Effector memory CD8-positive, alpha-beta T cell (primary cell): Measurements from ENCODE around the gene ACSL3.

Experiments
- ATAC-seq: fragments of 150-1000 bp; cut with Tn5 transposase; replicated peaks from 2 replicates; pipeline ENCODE4 v1.10.0; 2021; ENCODE audit warnings: mild to moderate bottlenecking, moderate library complexity
- DNase-seq, 3 experiments: peaks; one replicate each; pipeline ENCODE4 v3.0.0; 2021
- H3K27ac Mint-ChIP-seq, 2 donors: one replicate each; pipeline ENCODE4 v1.8.0; 2022; ENCODE audit warnings: mild to moderate bottlenecking in 2 of 2, mixed read lengths in 2 of 2, moderate library complexity in 2 of 2
- H3K27me3 Mint-ChIP-seq, 2 donors: one replicate each; pipeline ENCODE4 v1.8.0; 2022; ENCODE audit warnings: mixed read lengths in 2 of 2
- H3K36me3 Mint-ChIP-seq: one replicate; pipeline ENCODE4 v1.8.0; 2022; ENCODE audit warnings: mild to moderate bottlenecking, moderate library complexity, mixed read lengths; ENCODE audit not compliant: insufficient read depth
- H3K4me1 Mint-ChIP-seq, 2 donors: one replicate each; pipeline ENCODE4 v1.8.0; 2022; ENCODE audit warnings: low read depth in 2 of 2, mixed read lengths in 2 of 2
- H3K4me3 Mint-ChIP-seq, 2 donors: one replicate each; pipeline ENCODE4 v1.8.0; 2022; ENCODE audit warnings: mild to moderate bottlenecking in 2 of 2, mixed read lengths in 2 of 2, moderate library complexity in 2 of 2
- H3K9me3 Mint-ChIP-seq, 2 donors: one replicate each; pipeline ENCODE4 v1.8.0; 2022; ENCODE audit warnings: mixed read lengths in 2 of 2

Gene ACSL3

GRCh38 chr2:222899413-222900181 is 38.8 kb downstream of the ACSL3 start:
- H3K36me3 Mint-ChIP-seq = peaks cover 7% of the 10 kb centered on the region
- H3K9me3 Mint-ChIP-seq = no peaks in the 10 kb centered on the region
- no peaks in the 10 kb centered on the region for H3K27me3 Mint-ChIP-seq
- H3K4me1 Mint-ChIP-seq = peaks cover 11 to 23% of the 10 kb centered on the region in 2 donors
- no peak overlapping the region for H3K4me3 Mint-ChIP-seq
- H3K27ac Mint-ChIP-seq = no peak overlapping the region
- no peak for ATAC-seq
- DNase-seq = no peak

- Mint-ChIP-seq H3K9me3 (no peaks in the 10 kb centered on the region), H3K4me3 (no peak overlapping the region), H3K36me3 (peaks cover 9% of the 10 kb centered on the region), H3K27ac (no peak overlapping the region), H3K27me3 (no peaks in the 10 kb centered on the region), H3K4me1 (peaks cover 6 to 18% of the 10 kb centered on the region in 2 donors)
- no peak for ATAC-seq
- no peak for DNase-seq
Measured at GRCh38 chr2:222900354-222900753, 39.5 kb downstream of the ACSL3 start.

- Mint-ChIP-seq H3K27me3 (no peaks in the 10 kb centered on the region), H3K27ac (no peak overlapping the region), H3K4me1 (peaks cover 12 to 31% of the 10 kb centered on the region in 2 donors), H3K36me3 (peaks cover 28% of the 10 kb centered on the region), H3K4me3 (no peak overlapping the region), H3K9me3 (no peaks in the 10 kb centered on the region)
- DNase-seq (no peak), ATAC-seq (no peak)
Measured at GRCh38 chr2:222902660-222903059, 41.8 kb downstream of the ACSL3 start.

- Mint-ChIP-seq H3K9me3 (no peaks in the 10 kb centered on the region), H3K36me3 (peaks cover 29% of the 10 kb centered on the region), H3K27ac (no peak overlapping the region), H3K4me1 (peaks cover 16 to 29% of the 10 kb centered on the region in 2 donors), H3K27me3 (no peaks in the 10 kb centered on the region), H3K4me3 (no peak overlapping the region)
- ATAC-seq (peak; percentile 79), DNase-seq (peak; percentile 9 to 29 (median 21))
Measured at GRCh38 chr2:222903234-222904220, 42.7 kb downstream of the ACSL3 start.

- no peak overlapping the region for H3K27ac Mint-ChIP-seq
- ATAC-seq (no peak), DNase-seq (no peak)
- H3K4me1 Mint-ChIP-seq = peaks cover 16 to 23% of the 10 kb centered on the region in 2 donors
- peaks cover 36% of the 10 kb centered on the region for H3K36me3 Mint-ChIP-seq
- no peak overlapping the region for H3K4me3 Mint-ChIP-seq
- H3K9me3 Mint-ChIP-seq = no peaks in the 10 kb centered on the region
- no peaks in the 10 kb centered on the region for H3K27me3 Mint-ChIP-seq
Measured at GRCh38 chr2:222904557-222905258, 43.9 kb downstream of the ACSL3 start.

- ATAC-seq = no peak
- no peaks in the 10 kb centered on the region for H3K9me3 Mint-ChIP-seq
- no peak overlapping the region for H3K4me3 Mint-ChIP-seq
- H3K36me3 Mint-ChIP-seq = peaks cover 45% of the 10 kb centered on the region
- no peaks in the 10 kb centered on the region for H3K27me3 Mint-ChIP-seq
- H3K27ac Mint-ChIP-seq = peak overlapping the region in 1 of 2 donors; percentile 57
- H3K4me1 Mint-ChIP-seq = peaks cover 12 to 27% of the 10 kb centered on the region in 2 donors
- DNase-seq = no peak
Measured at GRCh38 chr2:222907048-222907447, 46.2 kb downstream of the ACSL3 start.

GRCh38 chr2:222907790-222908441 is 47.1 kb downstream of the ACSL3 start:
- Mint-ChIP-seq H3K9me3 (no peaks in the 10 kb centered on the region), H3K4me3 (no peak overlapping the region), H3K36me3 (peaks cover 45% of the 10 kb centered on the region), H3K4me1 (peaks cover 12 to 29% of the 10 kb centered on the region in 2 donors), H3K27ac (peak overlapping the region in 1 of 2 donors; percentile 14), H3K27me3 (no peaks in the 10 kb centered on the region)
- DNase-seq (no peak), ATAC-seq (no peak)

- Mint-ChIP-seq H3K9me3 (no peaks in the 10 kb centered on the region), H3K4me1 (peaks cover 16 to 38% of the 10 kb centered on the region in 2 donors), H3K4me3 (no peak overlapping the region), H3K36me3 (peaks cover 50% of the 10 kb centered on the region), H3K27me3 (no peaks in the 10 kb centered on the region), H3K27ac (no peak overlapping the region)
- DNase-seq (no peak), ATAC-seq (no peak)
Measured at GRCh38 chr2:222909286-222909685, 48.5 kb downstream of the ACSL3 start.

GRCh38 chr2:222912117-222912516 is 51.3 kb downstream of the ACSL3 start:
- no peak for DNase-seq
- Mint-ChIP-seq H3K4me1 (peaks cover 11 to 28% of the 10 kb centered on the region in 2 donors), H3K4me3 (no peak overlapping the region), H3K9me3 (no peaks in the 10 kb centered on the region), H3K27me3 (no peaks in the 10 kb centered on the region), H3K27ac (no peak overlapping the region), H3K36me3 (peaks cover 41% of the 10 kb centered on the region)
- peak; percentile 62 for ATAC-seq

GRCh38 chr2:222912776-222913175 is 51.9 kb downstream of the ACSL3 start:
- no peak overlapping the region for H3K4me3 Mint-ChIP-seq
- no peak overlapping the region for H3K27ac Mint-ChIP-seq
- H3K36me3 Mint-ChIP-seq = peaks cover 35% of the 10 kb centered on the region
- DNase-seq = no peak
- H3K9me3 Mint-ChIP-seq = no peaks in the 10 kb centered on the region
- H3K4me1 Mint-ChIP-seq = peaks cover 9 to 24% of the 10 kb centered on the region in 2 donors
- ATAC-seq = no peak
- no peaks in the 10 kb centered on the region for H3K27me3 Mint-ChIP-seq

GRCh38 chr2:222915092-222915957 is 54.5 kb downstream of the ACSL3 start:
- Mint-ChIP-seq H3K4me3 (no peak overlapping the region), H3K27ac (no peak overlapping the region), H3K4me1 (peaks cover 6 to 19% of the 10 kb centered on the region in 2 donors), H3K9me3 (no peaks in the 10 kb centered on the region), H3K36me3 (peaks cover 25% of the 10 kb centered on the region), H3K27me3 (no peaks in the 10 kb centered on the region)
- DNase-seq (no peak), ATAC-seq (no peak)
